GM21367 (cell line): ENCODE data around the gene SEMA3G.

ENCODE experiments used
- ATAC-seq: cut with Tn5 transposase; IDR thresholded peaks from one replicate; pipeline ENCODE4 v1.9.1; 2021; ENCODE audit not compliant: unreplicated experiment

The SEMA3G gene

GRCh38 chr3:52454250-52454937, 9.5 kb upstream of the SEMA3G start:
- no peak for ATAC-seq

GRCh38 chr3:52453496-52454249, 8.8 kb upstream of the SEMA3G start, which contains the start of gene TNNC1:
Gene TNNC1 (minus strand): TSS chr3:52454041. CDS start chr3:52454015, 26 bp downstream.
- no peak for ATAC-seq

GRCh38 chr3:52452570-52453221, 7.8 kb upstream of the SEMA3G start:
- no peak for ATAC-seq

GRCh38 chr3:52452126-52452525, 7.2 kb upstream of the SEMA3G start:
- ATAC-seq = no peak

- ATAC-seq = no peak
Measured at GRCh38 chr3:52451237-52452083, 6.6 kb upstream of the SEMA3G start.

GRCh38 chr3:52450489-52451236, 5.8 kb upstream of the SEMA3G start:
- ATAC-seq = no peak

GRCh38 chr3:52447512-52448355, 2.8 kb upstream of the SEMA3G start:
- no peak for ATAC-seq

GRCh38 chr3:52446631-52447511, 2.0 kb upstream of the SEMA3G start:
- ATAC-seq = no peak

- ATAC-seq = no peak
Measured at GRCh38 chr3:52446042-52446441, 1.1 kb upstream of the SEMA3G start.

- ATAC-seq = no peak
Measured at GRCh38 chr3:52443791-52444687, 864 bp downstream of the SEMA3G start.

- no peak for ATAC-seq
Measured at GRCh38 chr3:52443268-52443610, 1.7 kb downstream of the SEMA3G start.

GRCh38 chr3:52442409-52443267, 2.3 kb downstream of the SEMA3G start:
- ATAC-seq = no peak

GRCh38 chr3:52441772-52442332, 3.1 kb downstream of the SEMA3G start:
- no peak for ATAC-seq

GRCh38 chr3:52441091-52441771, 3.7 kb downstream of the SEMA3G start:
- ATAC-seq = no peak

- no peak for ATAC-seq
Measured at GRCh38 chr3:52440671-52441070, 4.2 kb downstream of the SEMA3G start.

GRCh38 chr3:52440249-52440551, 4.7 kb downstream of the SEMA3G start:
- ATAC-seq = no peak
